CD4-positive, alpha-beta T cell treated with Interleukin-10 for 1 hour (primary cell): ENCODE data around the gene EFCAB10.
"Not testable (repeated sequence)": the region's sequence is repeated elsewhere in the genome, so short reads cannot be mapped to it uniquely, and the experiment has no call there.

Experiments used
- DNase-seq: peaks from one replicate; pipeline ENCODE4 v3.0.0-alpha.2; 2020

The EFCAB10 gene

GRCh38 chr7:105581066-105581811, at the start of gene EFCAB10:
TSS of gene EFCAB10 (minus strand) at chr7:105581493. CDS start at chr7:105581463, 30 bp downstream.
- DNase-seq = peak; percentile 23

DNA sequence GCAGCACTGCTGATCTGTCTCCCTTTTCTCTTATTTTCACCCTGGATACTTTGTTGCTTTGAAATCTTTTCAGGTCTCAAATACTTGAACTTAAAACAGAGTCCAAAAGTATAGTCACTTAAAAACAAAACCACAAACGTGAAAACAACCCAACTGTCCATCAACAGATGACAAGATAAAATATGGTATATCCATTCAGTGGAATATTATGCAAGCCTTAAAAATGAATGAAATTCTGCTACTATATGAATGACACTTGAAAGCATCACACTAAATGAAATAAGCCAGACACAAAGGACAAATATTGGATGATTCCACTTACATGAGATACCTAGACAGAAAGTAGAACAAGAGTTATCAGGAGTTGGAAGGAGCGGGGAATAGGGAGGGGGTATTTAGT, 44.7 kb upstream of the EFCAB10 start:
- DNase-seq = no peak

DNA sequence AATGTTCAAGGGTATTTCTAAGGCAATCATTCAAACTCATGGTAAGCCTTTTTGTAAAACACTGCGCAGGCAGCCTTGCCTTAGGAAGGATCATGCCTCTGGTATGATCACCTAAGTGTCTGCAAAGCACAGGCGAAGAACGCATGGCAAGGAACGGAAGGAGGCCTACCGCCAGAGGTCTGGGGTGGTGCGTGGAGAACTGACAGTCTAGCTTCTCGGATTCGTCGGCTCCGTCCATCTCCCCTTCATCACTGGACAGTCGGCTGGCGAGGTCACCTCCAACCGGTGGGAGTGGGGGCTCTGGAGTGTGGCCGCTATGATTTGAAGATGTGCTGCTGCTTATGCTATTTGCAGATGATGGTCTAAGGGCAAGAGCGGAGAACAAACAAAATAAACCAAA, 42.6 kb upstream of the EFCAB10 start:
- no peak for DNase-seq

GRCh38 chr7:105623378-105623777, 42.1 kb upstream of the EFCAB10 start:
- no peak for DNase-seq

DNA sequence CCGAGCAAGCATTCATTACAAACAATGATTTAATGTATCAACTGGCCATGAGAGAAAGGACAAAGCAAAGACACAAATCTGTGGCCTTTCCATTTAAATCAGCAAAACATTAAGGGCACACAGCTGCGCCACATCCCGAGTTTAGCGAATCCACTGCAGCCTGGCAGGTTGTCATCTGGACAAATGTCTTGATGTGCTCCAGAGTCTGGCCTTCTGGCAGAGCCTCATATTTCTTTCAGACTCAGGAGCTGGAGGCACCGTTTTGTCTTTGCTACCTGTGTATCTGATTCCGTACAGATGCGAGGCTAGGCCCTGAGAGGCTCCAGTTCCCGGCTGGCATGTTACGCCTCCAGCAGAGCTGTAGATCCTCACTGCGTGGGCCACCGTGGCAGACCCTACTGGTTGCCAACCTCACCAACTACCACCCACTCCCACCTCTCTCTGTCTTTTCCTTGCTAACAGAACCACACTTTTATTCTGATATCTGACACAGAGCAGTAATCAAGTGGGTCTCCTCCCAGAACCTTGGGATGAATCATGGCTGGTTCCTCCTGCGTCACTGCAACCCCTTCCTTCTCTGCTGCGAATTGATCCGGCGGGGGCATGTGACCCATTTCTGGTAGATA, 40.9 kb upstream of the EFCAB10 start:
- DNase-seq = no peak

GRCh38 chr7:105621617-105622016, 40.3 kb upstream of the EFCAB10 start:
- no peak for DNase-seq

DNA sequence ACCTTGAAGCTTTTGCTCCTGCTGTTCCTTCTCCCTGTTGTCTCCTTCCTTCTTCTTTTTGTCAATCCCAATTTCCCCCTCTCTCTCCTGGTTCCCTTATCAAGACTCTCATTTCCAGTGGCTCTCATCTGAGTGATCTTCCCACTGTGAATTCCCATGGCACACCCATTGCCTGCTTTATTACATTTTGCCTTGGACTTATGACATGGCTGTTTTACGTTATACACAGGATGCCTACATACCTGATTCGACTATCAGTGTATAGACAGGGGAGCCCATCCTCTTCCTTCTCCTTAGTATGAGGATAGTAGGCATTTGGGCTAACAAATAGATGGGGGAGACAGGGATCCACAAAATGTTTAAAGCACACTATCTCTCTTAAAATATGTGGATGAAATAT, 39.9 kb upstream of the EFCAB10 start:
- DNase-seq = no peak

DNA sequence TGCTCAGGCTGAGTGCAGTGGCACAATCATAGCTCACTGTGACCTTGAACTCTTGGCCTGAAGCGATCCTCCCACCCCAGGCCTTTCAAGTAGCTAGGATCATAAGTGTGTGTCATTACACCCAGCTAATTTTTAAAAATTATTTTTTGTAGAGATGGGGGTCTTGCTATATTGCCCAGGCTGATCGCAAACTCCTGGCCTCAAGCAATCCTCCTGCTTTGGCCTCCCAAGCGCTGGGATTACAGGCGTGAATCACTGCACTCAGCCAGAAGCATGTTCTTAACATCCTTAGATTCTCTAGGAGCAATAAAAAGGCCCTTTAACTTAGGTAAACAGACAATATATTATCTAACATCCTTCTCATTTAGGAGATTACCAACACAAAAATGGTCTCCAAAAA, 38.3 kb upstream of the EFCAB10 start:
- no peak for DNase-seq

DNA sequence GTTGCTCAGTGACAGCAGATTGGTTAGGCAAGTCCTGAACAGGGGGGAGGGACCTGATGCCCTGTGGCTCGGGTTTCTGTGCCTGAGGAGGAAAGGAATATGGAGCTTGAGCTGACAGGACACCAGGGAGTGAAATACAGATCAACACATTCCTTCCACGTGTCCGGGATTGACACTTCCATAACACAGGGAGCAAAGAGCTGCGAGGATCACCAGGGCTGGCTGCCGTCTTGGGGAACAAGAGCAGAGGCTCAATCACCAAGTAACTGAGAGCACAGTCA, 36.7 kb upstream of the EFCAB10 start:
- no peak for DNase-seq

GRCh38 chr7:105617280-105618015, 36.2 kb upstream of the EFCAB10 start:
- DNase-seq = no peak

DNA sequence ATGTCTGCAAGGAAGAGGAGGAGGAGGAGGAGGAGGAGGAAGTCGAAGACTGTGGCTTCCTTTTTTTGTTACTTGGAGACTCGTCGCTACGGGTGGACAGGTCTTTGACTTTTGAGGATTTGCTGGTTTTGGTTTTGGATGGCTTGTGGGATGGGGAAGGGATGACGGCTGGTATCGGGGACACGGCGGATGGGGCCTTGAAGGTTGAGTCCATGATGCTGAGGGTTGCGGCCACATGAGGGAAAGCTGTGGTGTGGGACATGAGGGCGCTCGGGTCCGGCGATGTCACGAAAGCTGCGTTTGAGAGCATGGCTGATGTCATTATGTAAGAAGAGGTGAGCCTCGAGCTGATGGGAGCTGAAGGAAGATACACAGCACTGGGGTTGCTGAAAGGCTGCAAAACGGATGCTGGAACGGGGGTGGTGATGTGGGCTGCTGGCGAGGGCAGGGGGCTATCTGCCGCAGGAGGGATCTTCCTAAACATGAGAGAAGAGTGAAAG, 33.1 kb upstream of the EFCAB10 start:
- DNase-seq = no peak

DNA sequence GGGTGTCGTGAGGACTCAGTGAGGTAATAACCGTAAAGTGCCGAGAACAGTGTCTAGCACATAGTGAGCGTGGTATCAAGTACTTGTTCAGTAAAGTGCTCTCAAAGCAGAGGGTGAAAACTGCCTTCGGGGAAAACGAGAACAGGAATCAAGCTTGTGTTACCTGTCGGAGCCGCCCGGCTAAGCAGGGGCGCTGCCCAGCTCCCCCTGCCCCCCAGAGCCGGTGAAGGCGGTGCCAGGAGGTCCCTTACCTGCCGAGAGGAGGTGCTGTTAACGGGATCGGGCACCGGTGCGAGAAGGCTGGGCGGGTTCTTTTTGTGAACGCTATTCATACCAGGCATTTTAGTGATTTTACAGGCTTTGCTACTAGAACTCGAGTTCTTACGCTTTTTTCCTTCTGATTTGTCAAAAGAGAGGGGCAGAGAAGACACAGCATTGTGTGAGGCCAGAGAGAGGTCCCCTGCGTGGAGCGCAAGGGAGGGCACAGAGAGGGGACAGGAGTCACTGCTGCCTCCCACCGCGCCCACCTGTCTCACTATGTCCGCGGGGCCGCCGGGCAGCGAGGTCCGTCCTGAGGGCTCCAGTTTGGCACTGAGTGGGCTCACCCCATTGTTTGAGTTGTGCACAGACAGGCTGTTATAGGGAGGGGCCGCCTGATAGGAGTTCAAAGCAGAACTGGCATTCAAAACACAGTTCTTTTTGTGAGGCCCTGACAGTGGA, 32.5 kb upstream of the EFCAB10 start:
- no peak for DNase-seq

GRCh38 chr7:105612806-105613205, 31.5 kb upstream of the EFCAB10 start:
- no peak for DNase-seq

- no peak for DNase-seq
Observed at GRCh38 chr7:105611856-105612775, 30.8 kb upstream of the EFCAB10 start.

DNA sequence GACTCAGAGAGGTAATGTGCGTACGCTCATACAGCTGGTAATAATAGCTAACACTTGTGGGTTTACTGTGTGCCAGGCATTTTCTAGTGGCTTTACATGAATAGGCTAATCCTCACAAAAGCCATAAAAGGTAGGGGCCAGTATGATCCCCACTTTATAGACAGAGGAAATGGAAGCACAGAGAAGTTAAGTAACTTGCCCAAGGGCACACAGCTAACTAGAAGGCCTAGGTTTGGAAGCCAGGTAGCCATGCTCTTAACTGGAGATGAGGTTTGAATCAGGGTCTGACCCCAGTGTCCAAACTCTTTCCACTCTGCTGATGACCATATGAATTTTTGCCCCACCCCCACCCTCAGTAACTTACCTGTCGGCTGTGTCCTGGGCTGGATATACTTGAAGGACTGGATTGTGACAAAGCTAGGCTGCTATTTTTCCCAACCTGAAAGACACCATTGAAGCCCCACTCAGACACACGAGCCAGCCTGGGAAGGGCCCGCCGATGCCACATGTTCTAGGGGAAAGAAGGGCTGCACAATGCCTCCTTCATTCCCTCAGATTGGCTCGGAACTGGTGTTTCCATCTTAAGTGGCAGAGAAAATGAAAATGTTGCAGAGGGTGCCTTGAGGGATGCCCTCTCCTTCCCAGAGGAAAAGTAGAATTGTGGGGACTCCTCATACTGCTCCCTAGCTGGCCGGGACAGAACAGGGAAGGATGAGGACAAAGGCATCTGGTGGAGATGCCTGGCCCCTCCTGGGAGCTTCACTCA, 29.1 kb upstream of the EFCAB10 start:
- DNase-seq = no peak

- no peak for DNase-seq
Observed at GRCh38 chr7:105602325-105603305, 21.3 kb upstream of the EFCAB10 start.

GRCh38 chr7:105600720-105601550, 19.6 kb upstream of the EFCAB10 start:
- no peak for DNase-seq

GRCh38 chr7:105599551-105599950, 18.3 kb upstream of the EFCAB10 start:
- no peak for DNase-seq

DNA sequence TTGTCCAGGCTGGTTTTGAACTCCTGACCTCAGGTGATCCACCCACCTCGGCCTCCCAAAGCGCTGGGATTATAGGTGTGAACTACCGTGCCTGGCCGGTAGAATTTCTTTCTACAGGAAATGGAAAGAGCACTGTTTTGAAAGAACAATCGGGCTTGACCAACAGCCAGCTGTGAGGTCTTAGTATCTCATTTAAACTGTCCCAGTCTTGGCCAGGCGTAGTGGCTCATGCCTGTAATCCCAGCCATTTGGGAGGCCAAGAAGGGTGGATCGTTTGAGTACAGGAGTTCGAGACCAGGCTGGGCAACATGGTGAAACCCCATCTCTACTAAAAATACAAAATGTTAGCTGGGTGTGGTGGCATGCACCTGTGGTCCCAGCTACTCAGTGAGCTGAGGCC, 17.8 kb upstream of the EFCAB10 start:
- not testable (repeated sequence) for DNase-seq
